IMR-90 (cell line): ENCODE measurements around the gene CD79B. TPM values are rescaled to one million over a fixed set of nuclear protein-coding genes. Genes with fewer than 3 reads are reported as not detected.
"Not testable (repeated sequence)": the region's sequence is repeated elsewhere in the genome, so short reads cannot be mapped to it uniquely, and the experiment has no call there.

ENCODE experiments used
- ATAC-seq: fragments of 200-7000 bp; cut with Tn5 transposase; 2 replicates; pipeline ENCODE4 v1.9.1; 2020; ENCODE audit warnings: low read depth, mild to moderate bottlenecking, moderate library complexity
- BruUV-seq: library from RNA; stranded (reverse); fragments of 400-500 nt; replicated peaks from 2 replicates; lab custom pipeline; 2021; lab: Mats Ljungman, UMichigan
- CTCF ChIA-PET: fragments of 300-600 bp; formaldehyde crosslinking; extraction: SDS; loops from one replicate; lab custom pipeline; 2021; ENCODE audit warnings: antibody characterized with exemption; lab: Yijun Ruan, JAX
- POLR2A ChIA-PET: fragments of 300-600 bp; sonication (Branson Sonifier 250); formaldehyde crosslinking; loops from one replicate; lab custom pipeline; 2022; ENCODE audit warnings: antibody characterized with exemption; ENCODE audit not compliant: unreplicated experiment; lab: Charles Lee
- DNase-seq: peaks from one replicate; pipeline ENCODE4 v3.0.0; 2013
- H2AFZ ChIP-seq: replicated peaks from 2 replicates; pipeline ENCODE3; 2013; ENCODE audit warnings: low read length, mild to moderate bottlenecking; ENCODE audit not compliant: poor library complexity
- H2AK5ac ChIP-seq: 2 replicates; pipeline ENCODE4 v1.6.1; 2013; ENCODE audit warnings: low read depth, low read length, inconsistent platforms
- H2AK9ac ChIP-seq: replicated peaks from 2 replicates; pipeline ENCODE3; 2013; ENCODE audit warnings: mild to moderate bottlenecking, low read depth, low read length, moderate library complexity; ENCODE audit not compliant: poor library complexity
- H2BK120ac ChIP-seq: 2 replicates; pipeline ENCODE4 v1.6.1; 2013; ENCODE audit warnings: low read depth, low read length, inconsistent platforms
- H2BK15ac ChIP-seq: 3 replicates; pipeline ENCODE4 v1.6.1; 2013; ENCODE audit warnings: low read depth, low read length, inconsistent platforms
- H2BK20ac ChIP-seq: 2 replicates; pipeline ENCODE4 v1.6.1; 2013; ENCODE audit warnings: low read depth, mild to moderate bottlenecking, inconsistent platforms, low read length, moderate library complexity
- H2BK5ac ChIP-seq: 2 replicates; pipeline ENCODE4 v1.6.1; 2013; ENCODE audit warnings: mild to moderate bottlenecking, low read depth, low read length, inconsistent platforms; ENCODE audit not compliant: poor library complexity, severe bottlenecking
- H3K14ac ChIP-seq: replicated peaks from 2 replicates; pipeline ENCODE4 v1.6.1; 2013; ENCODE audit warnings: low read depth, low read length, inconsistent platforms
- H3K18ac ChIP-seq: 2 replicates; pipeline ENCODE4 v1.6.1; 2013; ENCODE audit warnings: low read depth, low read length, control low read depth
- H3K23ac ChIP-seq: 2 replicates; pipeline ENCODE4 v1.6.1; 2013; ENCODE audit warnings: low read depth, low read length, inconsistent platforms
- H3K27ac ChIP-seq: 2 replicates; pipeline ENCODE4 v1.5.1; 2013; ENCODE audit warnings: mild to moderate bottlenecking, control low read depth, low read length; ENCODE audit not compliant: insufficient read depth
- H3K27me3 ChIP-seq: 2 replicates; pipeline ENCODE4 v1.6.1; 2013; ENCODE audit warnings: low read length; ENCODE audit not compliant: control insufficient read depth, insufficient read depth
- H3K36me3 ChIP-seq: 2 replicates; pipeline ENCODE4 v1.6.1; 2013; ENCODE audit warnings: low read length, mixed read lengths; ENCODE audit not compliant: control insufficient read depth, insufficient read depth
- H3K4ac ChIP-seq: 2 replicates; pipeline ENCODE4 v1.6.1; 2013; ENCODE audit warnings: low read depth, low read length, inconsistent platforms
- H3K4me1 ChIP-seq: 2 replicates; pipeline ENCODE4 v1.6.1; 2013; ENCODE audit warnings: low read length, mixed read lengths; ENCODE audit not compliant: control insufficient read depth, insufficient read depth
- H3K4me2 ChIP-seq: 2 replicates; pipeline ENCODE4 v1.6.1; 2013; ENCODE audit warnings: low read depth, mild to moderate bottlenecking, control low read depth, low read length, moderate library complexity
- H3K4me3 ChIP-seq: 2 replicates; pipeline ENCODE4 v1.5.1; 2013; ENCODE audit warnings: low read depth, mild to moderate bottlenecking, control low read depth, low read length, moderate library complexity; ENCODE audit not compliant: insufficient read depth
- H3K56ac ChIP-seq: 2 replicates; pipeline ENCODE4 v1.6.1; 2013; ENCODE audit warnings: low read length, inconsistent platforms; ENCODE audit not compliant: insufficient read depth; ENCODE audit errors: extremely low read depth
- H3K79me1 ChIP-seq, 2 experiments: 2 replicates each; pipeline ENCODE4 v1.6.1; 2013; ENCODE audit warnings: low read length in 2 of 2, inconsistent platforms in 1 of 2, low read depth in 1 of 2
- H3K9ac ChIP-seq: 2 replicates; pipeline ENCODE4 v1.6.1; 2013; ENCODE audit warnings: low read depth, low read length, control low read depth
- H3K9me1 ChIP-seq: 2 replicates; pipeline ENCODE4 v1.6.1; 2013; ENCODE audit warnings: low read length, inconsistent platforms; ENCODE audit not compliant: insufficient read depth
- H3K9me3 ChIP-seq: 2 replicates; pipeline ENCODE4 v1.6.1; 2013; ENCODE audit warnings: low read length; ENCODE audit not compliant: control insufficient read depth, insufficient read depth
- H4K20me1 ChIP-seq: 2 replicates; pipeline ENCODE4 v1.6.1; 2013; ENCODE audit warnings: low read length, inconsistent platforms; ENCODE audit not compliant: insufficient read depth
- H4K5ac ChIP-seq: 2 replicates; pipeline ENCODE4 v1.6.1; 2013; ENCODE audit warnings: mild to moderate bottlenecking, low read depth, low read length, control low read depth
- H4K8ac ChIP-seq, 2 experiments: 2 replicates each; pipeline ENCODE4 v1.6.1; 2013; ENCODE audit warnings: low read depth in 2 of 2, low read length in 2 of 2, control low read depth in 1 of 2, inconsistent platforms in 1 of 2
- H4K91ac ChIP-seq: 2 replicates; pipeline ENCODE4 v1.6.1; 2013; ENCODE audit warnings: low read depth, low read length, inconsistent platforms; ENCODE audit not compliant: insufficient read depth
- CTCF ChIP-seq: conservative IDR thresholded peaks from 2 replicates; pipeline ENCODE4 v1.5.1; 2012; ENCODE audit warnings: mild to moderate bottlenecking, low read depth, low read length, improper control_type of control experiment
- USF2 ChIP-seq: fragments of 150-350 bp; IDR thresholded peaks from 2 replicates; pipeline ENCODE4 v1.6.1; 2017; ENCODE audit warnings: mild to moderate bottlenecking, antibody characterized with exemption, low read length, low read depth
- WGBS, 2 experiments: methylation state at CpG; one replicate each; pipeline versions ENCODE4 v1.1.5 to v1.1.7; 2013; ENCODE audit warnings: missing lambda C conversion rate in 2 of 2; ENCODE audit not compliant: insufficient read length in 1 of 2; ENCODE audit errors: extremely low coverage in 2 of 2; 5-methylcytosine and 5-hydroxymethylcytosine counted together
- dilution Hi-C: fragments of 300-500 bp; cut with HindIII; formaldehyde crosslinking; loops from one replicate; pipeline ENCODE4 v1.14.3; 2018; ENCODE audit warnings: low sequenced_read_pairs; ENCODE audit not compliant: unreplicated experiment
- in situ Hi-C: fragments of 300-500 bp; cut with MboI; formaldehyde crosslinking; loops from 3 replicates; pipeline ENCODE4 v1.14.3; 2019; ENCODE audit warnings: low sequenced_read_pairs, inconsistent platforms, mixed read lengths
- intact Hi-C: fragments of 100-400 bp; cut with micrococcal nuclease; formaldehyde crosslinking; loops from 2 replicates; pipeline ENCODE4 v1.10.0; 2022
- polyA plus RNA-seq, 3 experiments: library from polyadenylated mRNA; depleted of rRNA; stranded (reverse); fragments of >200 nt; gene quantifications; 2 replicates each; pipeline ENCODE4 v1.2.3, GENCODE V29; 2012; ENCODE audit warnings: low replicate concordance in 1 of 3
- total RNA-seq: library from RNA; depleted of rRNA; stranded (reverse); fragments of >200 nt; gene quantifications from 2 replicates; pipeline ENCODE4 v1.2.3, GENCODE V29; 2012

CD79B gene
- total and polyA plus RNA-seq, 2 of the 4 experiments (the other 2 are of a cell fraction): not detected

GRCh38 chr17:63917646-63918045, 14.5 kb downstream of the CD79B start:
- no peaks in the 10 kb centered on the region for H3K9me1 ChIP-seq
- H3K23ac ChIP-seq: no peak overlapping the region
- H3K4me3 ChIP-seq: no peak overlapping the region
- no peaks in the 10 kb centered on the region for H3K36me3 ChIP-seq
- no peak overlapping the region for H3K18ac ChIP-seq
- no peak overlapping the region for H4K5ac ChIP-seq
- BruUV-seq: no TSS peak
- no peak overlapping the region for H3K27ac ChIP-seq
- H2AK9ac ChIP-seq: no peak overlapping the region
- peaks cover 36% of the 10 kb centered on the region for H3K27me3 ChIP-seq
- ChIA-PET CTCF (no interaction called here), POLR2A (no interaction called here)
- in situ Hi-C loops: loop anchor here (5.0 to 10.0 kb wide), 3 partner anchors 107 to 367 kb away; partner anchors contain the start of genes ERN1 and ICAM2
- ATAC-seq (no peak), DNase-seq (no peak)
- dilution Hi-C loops: no loop called here
- H2AK5ac ChIP-seq: no peak overlapping the region
- H3K14ac ChIP-seq: no peak overlapping the region
- WGBS, 2 experiments: 76% methylated on average over 9 of the region's 13 CpGs; no CpG with 5 or more reads in 1 of the 2 experiments
- H3K9me3 ChIP-seq: no peaks in the 10 kb centered on the region
- no peak overlapping the region for H2BK120ac ChIP-seq
- H4K20me1 ChIP-seq: no peaks in the 10 kb centered on the region
- H4K8ac ChIP-seq: no peak overlapping the region
- no peak overlapping the region for H3K4me2 ChIP-seq
- no peaks in the 10 kb centered on the region for H3K4me1 ChIP-seq
- no peak overlapping the region for H2BK20ac ChIP-seq
- no peak overlapping the region for H2BK5ac ChIP-seq
- H2AFZ ChIP-seq: no peak overlapping the region
- intact Hi-C loops: loop anchor here (2.0 to 10.0 kb wide), 2 partner anchors 215 to 367 kb away; no protein-coding TSS in a partner anchor
- no peak overlapping the region for H3K9ac ChIP-seq
- H3K4ac ChIP-seq: no peak overlapping the region
- H4K91ac ChIP-seq: no peak overlapping the region
- TF ChIP-seq CTCF (no peak), USF2 (no peak)
- no peak overlapping the region for H2BK15ac ChIP-seq
- no peak overlapping the region for H3K56ac ChIP-seq
- no peaks in the 10 kb centered on the region for H3K79me1 ChIP-seq

GRCh38 chr17:63917206-63917605, 14.9 kb downstream of the CD79B start:
- H3K36me3 ChIP-seq, H2BK120ac ChIP-seq, H2AK9ac ChIP-seq, H3K79me1 ChIP-seq, H3K4me3 ChIP-seq, H2AFZ ChIP-seq, H3K23ac ChIP-seq, H3K18ac ChIP-seq, CTCF ChIA-PET, H2BK5ac ChIP-seq, H2BK15ac ChIP-seq, DNase-seq, H3K27ac ChIP-seq, H2AK5ac ChIP-seq, POLR2A ChIA-PET, H3K4me1 ChIP-seq, H3K9me1 ChIP-seq, H4K20me1 ChIP-seq, H3K9ac ChIP-seq, ATAC-seq, BruUV-seq, H3K14ac ChIP-seq, dilution Hi-C loops, H3K4ac ChIP-seq, H4K91ac ChIP-seq, H3K4me2 ChIP-seq, H4K5ac ChIP-seq, H2BK20ac ChIP-seq, H3K56ac ChIP-seq, H4K8ac ChIP-seq, H3K9me3 ChIP-seq: not testable (repeated sequence)
- peaks cover 36% of the 10 kb centered on the region for H3K27me3 ChIP-seq
- WGBS, 2 experiments: no CpG with 5 or more reads among the region's 11 CpGs
- intact Hi-C loops: loop anchor here (10.0 kb wide), 1 partner anchor 368 kb away; no protein-coding TSS in a partner anchor
- in situ Hi-C loops: loop anchor here (5.0 to 10.0 kb wide), 3 partner anchors 108 to 368 kb away; partner anchors contain the start of genes ERN1 and ICAM2
